Neural cell (in vitro differentiated cells): ENCODE measurements around the gene CARS1.

ENCODE experiments used
- CTCF ChIP-seq: fragments of 450-650 bp; IDR thresholded peaks from 2 replicates; pipeline ENCODE4 v1.5.1; 2014; ENCODE audit warnings: antibody characterized with exemption, mild to moderate bottlenecking, moderate library complexity; ENCODE audit not compliant: poor library complexity, severe bottlenecking
- EP300 ChIP-seq: fragments of 450-650 bp; conservative IDR thresholded peaks from 2 replicates; pipeline ENCODE4 v1.6.1; 2014; ENCODE audit warnings: antibody characterized with exemption, mild to moderate bottlenecking, moderate library complexity; ENCODE audit not compliant: poor library complexity, severe bottlenecking

GRCh38 chr11:3042496-3043314 is 14.5 kb downstream of the CARS1 start:
- TF ChIP-seq EP300 = no peak
- TF ChIP-seq CTCF = no peak
